ENCODE results near the gene CCT5.
A peak's percentile ranks its signal among the peaks of the same experiment; 100 is the strongest.
"Not testable (repeated sequence)": the region's sequence is repeated elsewhere in the genome, so short reads cannot be mapped to it uniquely, and the experiment has no call there.

Gene CCT5

GRCh38 chr5:10278658-10279279 lies 28.7 kb downstream of the CCT5 start:
- no peak for DNase-seq

GRCh38 chr5:10279328-10279727 lies 29.2 kb downstream of the CCT5 start:
- DNase-seq: no peak

- DNase-seq: no peak
Observed at GRCh38 chr5:10279925-10280720, 30.0 kb downstream of the CCT5 start.

- peak; percentile 65 for DNase-seq
Observed at GRCh38 chr5:10283927-10284635, 34.0 kb downstream of the CCT5 start.

- DNase-seq: not testable (repeated sequence)
Observed at GRCh38 chr5:10285362-10285761, 35.3 kb downstream of the CCT5 start.

GRCh38 chr5:10286162-10286861 lies 36.2 kb downstream of the CCT5 start:
- DNase-seq: no peak

GRCh38 chr5:10286862-10287227 lies 36.8 kb downstream of the CCT5 start:
- no peak for DNase-seq

GRCh38 chr5:10288592-10289219 lies 38.6 kb downstream of the CCT5 start:
- no peak for DNase-seq

GRCh38 chr5:10289353-10289752 lies 39.3 kb downstream of the CCT5 start:
- no peak for DNase-seq

GRCh38 chr5:10289991-10290390 lies 39.9 kb downstream of the CCT5 start:
- no peak for DNase-seq

GRCh38 chr5:10290438-10290837 lies 40.4 kb downstream of the CCT5 start:
- no peak for DNase-seq

GRCh38 chr5:10291692-10292339 lies 41.7 kb downstream of the CCT5 start:
- DNase-seq: no peak

GRCh38 chr5:10293907-10294662 lies 44.0 kb downstream of the CCT5 start:
- DNase-seq: no peak

GRCh38 chr5:10295619-10296326 lies 45.7 kb downstream of the CCT5 start:
- no peak for DNase-seq

GRCh38 chr5:10297646-10298204 lies 47.6 kb downstream of the CCT5 start:
- DNase-seq: no peak

GRCh38 chr5:10300246-10300645 lies 50.2 kb downstream of the CCT5 start:
- no peak for DNase-seq

- no peak for DNase-seq
Observed at GRCh38 chr5:10301266-10301665, 51.2 kb downstream of the CCT5 start.

GRCh38 chr5:10301842-10302610 lies 51.9 kb downstream of the CCT5 start:
- no peak for DNase-seq

- DNase-seq: no peak
Observed at GRCh38 chr5:10303201-10303600, 53.1 kb downstream of the CCT5 start.

- DNase-seq: no peak
Observed at GRCh38 chr5:10303699-10304170, 53.7 kb downstream of the CCT5 start.

Measured in CD4-positive, alpha-beta T cell treated with Interleukin-4 for 4 hours (primary cell).